Loucy (cell line): Measurements from ENCODE around the gene MGAM2.

Experiments
- CTCF ChIP-seq: fragments of 200-600 bp; sonication (generic); conservative IDR thresholded peaks from 2 replicates; pipeline ENCODE4 v1.5.1; 2014; ENCODE audit warnings: mild to moderate bottlenecking, antibody characterized with exemption, low read length
- EZH2phosphoT487 ChIP-seq: fragments of 200-600 bp; IDR thresholded peaks from 2 replicates; pipeline ENCODE4 v1.6.1; 2018; ENCODE audit warnings: antibody characterized with exemption, mild to moderate bottlenecking, moderate library complexity, borderline replicate concordance

- TF ChIP-seq CTCF (no peak), EZH2phosphoT487 (no peak)
These were observed 20.1 kb downstream of the MGAM2 start for GRCh38 chr7:142131439-142132185.
